ENCODE measurements around the gene GRID1.

The GRID1 gene

GRCh38 chr10:86410542-86411124 is 44.0 kb upstream of the GRID1 start:
- no peak overlapping the region for H3K4me3 ChIP-seq (ENCODE audit: low read depth, low read length)
- peak; percentile 90 for DNase-seq (ENCODE audit: low read depth)
- no peak for TF ChIP-seq CTCF (conservative IDR thresholded peaks at IDR 0.05; ENCODE audit: low read depth, low read length)

GRCh38 chr10:86409183-86409582 is 42.6 kb upstream of the GRID1 start:
- TF ChIP-seq CTCF (conservative IDR thresholded peaks at IDR 0.05; ENCODE audit: low read depth, low read length), result no peak
- no peak for DNase-seq (ENCODE audit: low read depth)
- no peak overlapping the region for H3K4me3 ChIP-seq (ENCODE audit: low read depth, low read length)

- DNase-seq (ENCODE audit: low read depth), result no peak
- TF ChIP-seq CTCF (conservative IDR thresholded peaks at IDR 0.05; ENCODE audit: low read depth, low read length), result no peak
- H3K4me3 ChIP-seq (ENCODE audit: low read depth, low read length), result no peak overlapping the region
Observed at GRCh38 chr10:86403183-86403797, 36.7 kb upstream of the GRID1 start.

- H3K4me3 ChIP-seq (ENCODE audit: low read depth, low read length), result no peak overlapping the region
- DNase-seq (ENCODE audit: low read depth), result no peak
- TF ChIP-seq CTCF (conservative IDR thresholded peaks at IDR 0.05; ENCODE audit: low read depth, low read length), result no peak
Observed at GRCh38 chr10:86402283-86402941, 35.8 kb upstream of the GRID1 start.

GRCh38 chr10:86401588-86402282 is 35.1 kb upstream of the GRID1 start:
- peak; percentile 37 for DNase-seq (ENCODE audit: low read depth)
- peak overlapping the region; percentile 71 for H3K4me3 ChIP-seq (ENCODE audit: low read depth, low read length)
- TF ChIP-seq CTCF (conservative IDR thresholded peaks at IDR 0.05; ENCODE audit: low read depth, low read length), result no peak

GRCh38 chr10:86400705-86401587 is 34.4 kb upstream of the GRID1 start:
- peak; percentile 31 for DNase-seq (ENCODE audit: low read depth)
- peak; percentile 23 for TF ChIP-seq CTCF (conservative IDR thresholded peaks at IDR 0.05; ENCODE audit: low read depth, low read length)

More at GRCh38 chr10:86400705-86401587, 34.4 kb upstream of the GRID1 start:
- peak overlapping the region; percentile 71 for H3K4me3 ChIP-seq (ENCODE audit: low read depth, low read length)

Measured in choroid plexus epithelial cell (primary cell).